KOPT-K1 (cell line): ENCODE data around the gene QARS1.

Experiments
- H3K27ac ChIP-seq: fragments of 200-600 bp; sonication (generic); 2 replicates; pipeline ENCODE4 v1.5.1; 2016; ENCODE audit warnings: antibody characterized with exemption, mild to moderate bottlenecking, low read depth, low read length; ENCODE audit not compliant: poor library complexity, severe bottlenecking
- H3K36me3 ChIP-seq: fragments of 200-600 bp; sonication (generic); 2 replicates; pipeline ENCODE4 v1.5.1; 2017; ENCODE audit warnings: antibody characterized with exemption, mild to moderate bottlenecking, low read length, moderate library complexity; ENCODE audit not compliant: insufficient read depth
- H3K9me3 ChIP-seq: fragments of 200-600 bp; sonication (generic); 2 replicates; pipeline ENCODE4 v1.5.1; 2017; ENCODE audit warnings: antibody characterized with exemption, low read length, mild to moderate bottlenecking; ENCODE audit not compliant: insufficient read depth, poor library complexity, severe bottlenecking

The QARS1 gene

DNA sequence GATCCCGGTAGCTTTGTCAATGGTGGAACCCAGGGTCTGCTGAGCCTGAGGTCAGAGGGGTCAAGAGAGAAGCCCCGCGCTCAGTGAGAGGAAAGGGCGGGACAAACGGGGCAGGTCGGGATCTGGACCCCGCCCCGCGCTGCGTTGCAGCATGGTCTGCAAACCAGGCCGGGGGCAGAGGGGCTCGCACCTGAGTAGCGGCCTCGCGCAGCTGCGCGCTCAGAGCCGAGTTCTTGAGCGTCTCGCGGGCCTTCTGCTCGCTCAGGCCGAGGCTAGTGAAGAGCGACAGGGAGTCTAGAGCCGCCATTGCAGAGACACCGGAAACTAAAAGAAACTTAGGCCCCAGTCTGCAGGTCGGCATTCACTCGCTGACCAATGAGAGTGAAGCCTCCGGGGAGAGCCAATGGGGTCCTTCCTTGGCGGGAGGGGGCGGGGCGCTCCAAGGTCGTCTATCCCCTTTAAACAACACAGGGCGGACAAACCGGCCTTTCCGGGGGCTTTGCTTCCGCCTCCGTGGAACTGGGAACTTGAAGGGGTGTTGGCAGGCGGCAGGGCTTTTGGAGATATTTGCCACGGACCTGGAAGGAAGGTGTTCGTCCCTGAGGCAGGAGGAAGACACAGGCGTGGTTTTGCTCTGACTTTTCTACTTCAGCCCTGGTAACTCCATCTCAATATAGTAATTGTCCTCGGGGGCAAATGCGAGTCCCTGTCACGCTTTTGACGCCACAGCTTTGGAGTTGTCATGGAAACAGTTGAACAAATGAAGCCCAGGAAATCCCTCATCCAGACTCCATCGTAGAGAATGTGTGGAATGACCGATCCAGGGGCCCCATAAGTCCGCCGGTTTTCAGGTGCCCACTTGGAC is at the start of gene QARS1:
QARS1 (minus strand) TSS at position 331 of the 865 bp plus-strand sequence; CDS start at position 307, 24 bp downstream.
- peak within 1 kb of the TSS; percentile 90 for H3K27ac ChIP-seq
- peaks cover 61% of the 10 kb centered on the region for H3K36me3 ChIP-seq

GRCh38 chr3:49153349-49153912 is 48.9 kb upstream of the QARS1 start:
- H3K9me3 ChIP-seq, result no peaks in the 10 kb centered on the region

More for the DNA sequence above, at the start of gene QARS1:
- H3K9me3 ChIP-seq, result no peaks in the 10 kb centered on the region

GRCh38 chr3:49151610-49152009 is 47.1 kb upstream of the QARS1 start:
- Histone ChIP-seq H3K9me3 (no peaks in the 10 kb centered on the region), H3K27ac (no peak overlapping the region), H3K36me3 (no peaks in the 10 kb centered on the region)

More at GRCh38 chr3:49153349-49153912, 48.9 kb upstream of the QARS1 start:
- no peaks in the 10 kb centered on the region for H3K36me3 ChIP-seq
- H3K27ac ChIP-seq, result no peak overlapping the region

- no peak overlapping the region for H3K27ac ChIP-seq
- no peaks in the 10 kb centered on the region for H3K9me3 ChIP-seq
- no peaks in the 10 kb centered on the region for H3K36me3 ChIP-seq
Observed at GRCh38 chr3:49148159-49148558, 43.6 kb upstream of the QARS1 start.

DNA sequence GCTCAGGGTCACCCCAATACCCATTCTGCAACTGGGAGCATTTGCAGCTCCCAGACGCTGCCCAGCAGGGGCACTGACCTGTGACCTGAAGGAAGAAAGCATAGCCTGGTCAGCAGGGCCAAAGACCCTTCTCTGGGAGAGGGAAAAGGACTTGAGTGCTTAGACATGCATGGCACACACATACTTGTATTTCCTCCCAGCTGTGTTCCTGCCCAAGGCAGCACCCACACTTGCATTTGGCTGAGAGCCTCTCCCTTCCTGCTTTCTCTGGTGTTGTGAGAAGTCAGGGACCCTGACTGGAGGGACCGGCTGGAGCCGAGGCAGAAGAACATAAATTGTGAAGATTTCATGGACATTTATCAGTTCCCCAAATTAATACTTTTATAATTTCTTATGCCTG is 35.5 kb upstream of the QARS1 start:
- no peaks in the 10 kb centered on the region for H3K36me3 ChIP-seq
- H3K9me3 ChIP-seq, result peaks cover 18% of the 10 kb centered on the region
- H3K27ac ChIP-seq, result no peak overlapping the region

- Histone ChIP-seq H3K9me3 (no peaks in the 10 kb centered on the region), H3K27ac (no peak overlapping the region), H3K36me3 (no peaks in the 10 kb centered on the region)
Observed at GRCh38 chr3:49135499-49135898, 30.9 kb upstream of the QARS1 start.

- H3K9me3 ChIP-seq, result no peaks in the 10 kb centered on the region
- no peak overlapping the region for H3K27ac ChIP-seq
- H3K36me3 ChIP-seq, result no peaks in the 10 kb centered on the region
Observed at GRCh38 chr3:49134471-49135265, 30.1 kb upstream of the QARS1 start.

DNA sequence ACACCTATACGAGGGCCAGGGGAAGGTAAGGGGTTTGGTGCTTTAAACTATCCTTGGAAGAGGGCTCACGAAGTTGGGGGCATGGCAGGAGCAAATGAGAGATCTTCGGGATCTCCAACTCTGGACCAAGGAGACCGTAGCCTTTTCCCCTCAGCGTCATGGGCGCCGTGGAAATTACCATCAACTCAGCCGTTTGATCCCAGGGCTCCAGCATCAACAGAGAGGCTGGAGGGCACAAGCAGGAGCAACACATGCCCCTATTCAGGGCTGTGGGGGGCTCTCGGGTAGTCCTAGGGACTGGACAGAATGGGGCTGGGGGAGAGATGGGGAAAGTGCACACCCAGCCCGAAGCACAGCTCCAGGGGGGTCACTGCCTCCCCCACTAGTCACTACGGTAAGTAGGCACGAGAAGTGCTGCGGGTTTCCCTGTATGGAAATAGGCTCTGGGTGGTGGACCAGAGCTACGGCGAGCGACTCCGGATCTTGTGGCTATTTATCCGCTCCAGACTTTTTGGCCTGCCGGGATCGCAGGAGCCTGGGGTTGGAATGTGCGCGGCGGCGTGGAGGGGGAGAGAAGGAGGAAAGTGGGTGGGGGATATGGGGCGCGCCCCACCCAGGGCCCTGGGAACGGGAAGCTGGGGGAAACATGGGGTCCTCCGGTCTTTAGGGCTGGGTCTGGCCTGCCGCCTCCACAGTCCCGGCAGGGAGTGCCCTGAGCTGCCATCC is 28.8 kb upstream of the QARS1 start:
- Histone ChIP-seq H3K9me3 (no peaks in the 10 kb centered on the region), H3K27ac (no peak overlapping the region), H3K36me3 (no peaks in the 10 kb centered on the region)

GRCh38 chr3:49132437-49133225 is 28.1 kb upstream of the QARS1 start, which contains the start of gene LAMB2:
TSS of gene LAMB2 (minus strand) at chr3:49133050. CDS start at chr3:49132867, 183 bp downstream.
- Histone ChIP-seq H3K36me3 (no peaks in the 10 kb centered on the region), H3K27ac (no peak within 1 kb of the TSS), H3K9me3 (no peaks in the 10 kb centered on the region)

- no peaks in the 10 kb centered on the region for H3K36me3 ChIP-seq
- H3K27ac ChIP-seq, result no peak overlapping the region
- no peaks in the 10 kb centered on the region for H3K9me3 ChIP-seq
Observed at GRCh38 chr3:49132073-49132436, 27.5 kb upstream of the QARS1 start.

DNA sequence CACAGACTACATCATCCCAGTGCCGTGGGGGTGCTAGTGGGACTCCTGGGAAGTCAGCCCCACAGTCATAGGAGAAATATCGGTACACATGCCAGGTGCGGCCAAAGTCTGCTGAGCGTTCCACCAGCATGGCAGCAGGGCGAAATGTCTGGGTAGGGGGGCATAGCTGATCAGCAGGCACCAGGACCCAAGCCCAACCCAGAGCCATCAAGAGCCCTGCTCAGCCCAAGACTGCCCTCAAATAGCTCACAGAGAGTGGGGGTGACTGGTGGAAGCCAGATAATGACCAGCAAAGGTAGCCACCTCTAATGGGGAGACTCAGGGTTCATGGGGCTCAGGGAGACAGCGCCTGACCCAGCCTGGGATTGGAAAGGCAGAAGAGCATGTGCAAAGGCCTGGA is 27.0 kb upstream of the QARS1 start:
- H3K36me3 ChIP-seq, result no peaks in the 10 kb centered on the region
- H3K27ac ChIP-seq, result no peak overlapping the region

DNA sequence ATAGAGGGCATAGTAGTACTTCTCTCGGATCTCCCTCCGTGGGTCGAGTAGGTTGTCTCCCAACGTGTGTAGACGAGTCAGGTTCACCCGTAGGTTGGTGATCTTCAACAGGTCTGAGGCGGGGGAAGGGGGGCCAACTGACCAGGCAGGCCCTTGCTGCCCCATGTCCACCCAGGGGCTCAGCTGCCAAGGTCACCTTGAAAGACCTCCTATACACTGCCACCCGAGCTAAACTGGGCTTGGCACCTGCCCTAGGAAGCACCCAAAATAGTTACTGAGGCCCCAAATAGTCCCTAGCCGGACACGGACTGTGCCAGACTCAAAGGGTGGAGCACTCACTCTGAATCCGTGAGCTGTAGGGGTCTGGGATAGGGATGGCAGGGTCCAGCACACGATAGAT is 26.5 kb upstream of the QARS1 start:
- no peak overlapping the region for H3K27ac ChIP-seq
- H3K36me3 ChIP-seq, result no peaks in the 10 kb centered on the region
- no peaks in the 10 kb centered on the region for H3K9me3 ChIP-seq

More for the DNA sequence above, 27.0 kb upstream of the QARS1 start:
- no peaks in the 10 kb centered on the region for H3K9me3 ChIP-seq

DNA sequence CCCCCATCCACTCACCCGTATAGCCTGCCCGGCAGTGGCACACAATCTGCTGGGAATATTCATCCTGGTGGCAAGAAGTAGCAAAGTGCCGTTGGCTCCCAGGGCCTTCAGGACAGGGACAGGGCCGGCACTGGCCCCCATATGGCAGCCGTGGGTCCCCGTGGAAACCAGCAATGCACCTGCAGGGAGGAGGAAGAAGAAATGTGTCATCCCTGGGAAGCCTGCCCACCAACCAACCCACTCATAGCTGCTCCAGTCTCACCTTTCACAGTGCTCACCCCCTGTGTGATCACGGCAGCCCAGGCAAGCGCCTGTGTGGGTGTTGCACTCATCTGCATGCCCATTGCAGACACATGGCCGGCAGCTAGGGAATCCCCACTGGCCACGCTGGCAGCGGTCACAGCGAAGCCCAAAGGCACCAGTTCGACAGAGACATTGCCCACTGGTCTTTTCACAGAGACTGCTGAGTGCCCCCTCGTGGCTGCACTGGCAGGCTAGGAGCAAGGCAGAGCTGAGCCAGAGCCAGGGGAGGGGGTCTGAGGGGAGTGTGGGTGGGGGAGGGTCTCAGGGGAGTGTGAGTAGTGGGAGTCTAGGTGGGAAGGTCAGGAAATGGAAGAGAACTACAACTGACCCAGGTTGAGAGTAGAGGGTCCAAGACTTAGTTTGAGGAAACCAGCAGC is 20.6 kb upstream of the QARS1 start:
- Histone ChIP-seq H3K27ac (no peak overlapping the region), H3K36me3 (no peaks in the 10 kb centered on the region), H3K9me3 (no peaks in the 10 kb centered on the region)
